Adrenal gland (tissue), 12 donors: ENCODE measurements around the gene SAMD9. TPM values are rescaled to one million over a fixed set of nuclear protein-coding genes. Genes with fewer than 3 reads are reported as not detected.

Source experiments
- DNase-seq, 7 donors: peaks; one replicate each; pipeline ENCODE4 v3.0.0-alpha.2; 2019 to 2020
- H3K27ac ChIP-seq, 5 donors: fragments of 200-600 bp; sonication (generic) in 4 of 5; 1 replicate in 3 of 5; 2 replicates in 2 of 5; pipeline versions ENCODE4 v1.5.1 to v1.8.0; 2016 to 2020; ENCODE audit warnings: mild to moderate bottlenecking in 1 of 5
- H3K27me3 ChIP-seq: fragments of 200-600 bp; 2 replicates; pipeline ENCODE4 v1.8.0; 2021
- H3K36me3 ChIP-seq, 2 donors: fragments of 200-600 bp; replicated peaks in 1 of 2; 1 replicate in 1 of 2; 2 replicates in 1 of 2; pipeline versions ENCODE4 v1.5.1 to v1.8.0; 2018 to 2022
- H3K4me1 ChIP-seq, 2 donors: fragments of 200-600 bp; replicated peaks in 1 of 2; 1 replicate in 1 of 2; 2 replicates in 1 of 2; pipeline versions ENCODE4 v1.5.1 to v1.8.0; 2018 to 2021
- H3K4me3 ChIP-seq, 4 donors: fragments of 200-600 bp; sonication (generic) in 3 of 4; one replicate each; pipeline ENCODE4 v1.5.1; 2016 to 2018
- H3K9me3 ChIP-seq, 3 donors: fragments of 200-600 bp; sonication (generic) in 1 of 3; replicated peaks in 1 of 3; 1 replicate in 2 of 3; 2 replicates in 1 of 3; pipeline versions ENCODE4 v1.5.1 to v1.8.0; 2016 to 2021
- CTCF ChIP-seq, 6 experiments: fragments of 450-650 bp in 4 of 6; fragments of 200-600 bp in 2 of 6; sonication (generic) in 1 of 6; IDR thresholded peaks; 1 replicate in 5 of 6; 2 replicates in 1 of 6; pipeline versions ENCODE4 v1.5.1 to v1.8.0; 2016 to 2021; ENCODE audit warnings: antibody characterized with exemption in 6 of 6, mild to moderate bottlenecking in 2 of 6, moderate library complexity in 1 of 6
- POLR2A ChIP-seq, 2 donors: fragments of 450-650 bp; IDR thresholded peaks; one replicate each; pipeline ENCODE4 v1.6.1; 2017; ENCODE audit warnings: antibody characterized with exemption in 2 of 2, mild to moderate bottlenecking in 2 of 2, moderate library complexity in 1 of 2
- WGBS, 4 donors: extraction: QIAGEN DNeasy Blood & Tissue Kit in 2 of 4; methylation state at CpG; one replicate each; pipeline versions ENCODE4 v1.1.5 to v1.1.7; 2013 to 2017; 5-methylcytosine and 5-hydroxymethylcytosine counted together
- intact Hi-C, 2 donors: fragments of 100-400 bp; cut with DNase I; formaldehyde crosslinking; loops; one replicate each; pipeline versions ENCODE4 v1.14.1 to v1.15.0; 2022 to 2023
- polyA plus RNA-seq, 3 donors: library from polyadenylated mRNA; stranded (reverse); fragments of 200-250 nt in 2 of 3; fragments of 350-450 nt in 1 of 3; fragmentation: Illumina TruSeq in 1 of 3; extraction: RNeasy Lipid Tissue Mini Kit (QIAGEN cat#74804) in 1 of 3; gene quantifications; one replicate each; pipeline ENCODE4 v1.2.3, GENCODE V29; 2013 to 2014
- total RNA-seq, 9 donors: library from RNA; depleted of rRNA in 4 of 9; stranded (reverse); fragments of >200 nt in 4 of 9; fragments of 120-200 nt in 1 of 9; fragmentation: NEBNext Ultra II Directional in 1 of 9; extraction: Animal tissue kit (Norgen Biotek cat#: 25700) in 1 of 9; gene quantifications; one replicate each; pipeline versions ENCODE4 v1.1.0 to v1.2.4, GENCODE V29; 2013 to 2023
- donor health status: healthy with polysubstance abuse.
- donor health status: Bipolar disorder and iron deficiency.
- donor health status: DM: yes; HTN: yes; CAD: no.
- donor health status: DM: no; HTN: no; CAD: no.
- donor health status: DM: no; HTN: no; CAD: no.
- donor health status: DM: yes; HTN: yes; CAD: no.

Gene SAMD9
- total and polyA plus RNA-seq, 12 donors, result 1.7 to 24.3 (median 9.2) TPM

- WGBS, 4 donors, result 90 to 100% (median 94%) methylated on average over 1 of the region's 1 CpG
- Histone ChIP-seq H3K27me3 (no peaks in the 10 kb centered on the region), H3K4me3 (no peak overlapping the region), H3K36me3 (no peaks in the 10 kb centered on the region), H3K9me3 (no peaks in the 10 kb centered on the region), H3K27ac (no peak overlapping the region), H3K4me1 (peaks cover 0 to 14% of the 10 kb centered on the region in 2 donors)
- intact Hi-C loops, result no loop called here
- DNase-seq, result no peak
- TF ChIP-seq CTCF (IDR thresholded peaks at IDR 0.05) (no peak), POLR2A (IDR thresholded peaks at IDR 0.05) (no peak)
These were observed 32.5 kb upstream of the SAMD9 start for GRCh38 chr7:93150200-93150835.

- no peak for DNase-seq
- Histone ChIP-seq H3K36me3 (peaks cover 0 to 12% of the 10 kb centered on the region in 2 donors), H3K27me3 (no peaks in the 10 kb centered on the region), H3K27ac (peak overlapping the region in 3 of 5 donors; percentile 15 to 32 (median 19)), H3K9me3 (no peaks in the 10 kb centered on the region), H3K4me3 (peak overlapping the region in 1 of 4 donors; percentile 55), H3K4me1 (peaks cover 0 to 14% of the 10 kb centered on the region in 2 donors)
- TF ChIP-seq POLR2A (IDR thresholded peaks at IDR 0.05) (no peak), CTCF (IDR thresholded peaks at IDR 0.05) (no peak)
- intact Hi-C loops, result no loop called here
- 72 to 75% (median 72%) methylated on average over 3 of the region's 3 CpGs for WGBS, 4 donors
These were observed 30.9 kb upstream of the SAMD9 start for GRCh38 chr7:93148727-93149126.

- intact Hi-C loops, result no loop called here
- H3K36me3 ChIP-seq, result peaks cover 0 to 18% of the 10 kb centered on the region in 2 donors
- peak in 3 of 7 donors; percentile 13 to 17 (median 13) for DNase-seq
- no peaks in the 10 kb centered on the region for H3K27me3 ChIP-seq
- TF ChIP-seq POLR2A (IDR thresholded peaks at IDR 0.05) (no peak), CTCF (IDR thresholded peaks at IDR 0.05) (no peak)
- H3K4me1 ChIP-seq, result peaks cover 0 to 14% of the 10 kb centered on the region in 2 donors
- WGBS, 4 donors, result 13 to 24% (median 19%) methylated on average over 2 of the region's 2 CpGs
- no peaks in the 10 kb centered on the region for H3K9me3 ChIP-seq
- H3K27ac ChIP-seq, result peak within 1 kb of the TSS in 3 of 5 donors; percentile 15 to 32 (median 19)
- H3K4me3 ChIP-seq, result peak within 1 kb of the TSS in 2 of 4 donors; percentile 32 to 55
These were observed 30.4 kb upstream of the SAMD9 start, which contains the start of gene SAMD9L for GRCh38 chr7:93148144-93148543. SAMD9L (minus strand) TSS chr7:93148385; CDS start chr7:93135971, 12,414 bp downstream.

GRCh38 chr7:93147363-93147762, 29.6 kb upstream of the SAMD9 start:
- intact Hi-C loops, result no loop called here
- peak overlapping the region in 1 of 5 donors; percentile 32 for H3K27ac ChIP-seq
- peak; percentile 20 to 59 (median 28) for DNase-seq

More at GRCh38 chr7:93147363-93147762, 29.6 kb upstream of the SAMD9 start:
- no peak for TF ChIP-seq CTCF (IDR thresholded peaks at IDR 0.05)
- TF ChIP-seq POLR2A (IDR thresholded peaks at IDR 0.05), result no peak
- no peaks in the 10 kb centered on the region for H3K27me3 ChIP-seq
- H3K9me3 ChIP-seq, result no peaks in the 10 kb centered on the region
- 12 to 17% (median 15%) methylated on average over 3 of the region's 3 CpGs for WGBS, 4 donors
- peaks cover 0 to 14% of the 10 kb centered on the region in 2 donors for H3K4me1 ChIP-seq
- peak overlapping the region in 2 of 4 donors; percentile 32 to 55 for H3K4me3 ChIP-seq
- H3K36me3 ChIP-seq, result peaks cover 0 to 25% of the 10 kb centered on the region in 2 donors
